H1 (cell line): ENCODE measurements around the gene PTPN12. TPM values are rescaled to one million over a fixed set of nuclear protein-coding genes. Genes with fewer than 3 reads are reported as not detected.

Experiments
- CTCF ChIA-PET: fragments of 300-600 bp; sonication (Branson Sonifier 250); formaldehyde crosslinking; loops from one replicate; lab custom pipeline; 2021; ENCODE audit not compliant: partially characterized antibody; lab: Charles Lee
- POLR2A ChIA-PET: fragments of 300-600 bp; sonication (Branson Sonifier 250); formaldehyde crosslinking; loops from one replicate; lab custom pipeline; 2021; ENCODE audit warnings: inconsistent platforms; ENCODE audit not compliant: partially characterized antibody; lab: Charles Lee
- DNase-seq, 2 experiments: peaks; one replicate each; pipeline versions ENCODE4 v3.0.0 to v3.0.0-alpha.2; 2010 to 2022; ENCODE audit warnings: low spot score in 2 of 2, low read depth in 1 of 2, mixed read lengths in 1 of 2
- FAIRE-seq: peaks from 2 replicates; lab custom pipeline; 2011; peaks lifted over from hg19 to GRCh38; lab: Jason Lieb, UNC
- H2AFZ ChIP-seq: 2 replicates; pipeline ENCODE4 v1.8.1; 2012; ENCODE audit warnings: low read length, inconsistent platforms
- H2AK5ac ChIP-seq: 2 replicates; pipeline ENCODE4 v1.6.1; 2013; ENCODE audit warnings: low read depth, low read length
- H2BK120ac ChIP-seq: replicated peaks from 2 replicates; pipeline ENCODE3; 2013; ENCODE audit warnings: low read depth, low read length, inconsistent platforms
- H2BK12ac ChIP-seq: 2 replicates; pipeline ENCODE4 v1.6.1; 2013; ENCODE audit warnings: low read depth, low read length
- H2BK15ac ChIP-seq: 2 replicates; pipeline ENCODE4 v1.6.1; 2013; ENCODE audit warnings: low read length
- H2BK20ac ChIP-seq: 2 replicates; pipeline ENCODE4 v1.6.1; 2013; ENCODE audit warnings: low read length
- H2BK5ac ChIP-seq: 2 replicates; pipeline ENCODE4 v1.6.1; 2013; ENCODE audit warnings: low read depth, low read length
- H3K14ac ChIP-seq: 2 replicates; pipeline ENCODE4 v1.6.1; 2013; ENCODE audit warnings: inconsistent platforms; ENCODE audit not compliant: insufficient read length
- H3K18ac ChIP-seq: 2 replicates; pipeline ENCODE4 v1.6.1; 2013; ENCODE audit warnings: low read length; ENCODE audit errors: extremely low read depth
- H3K23ac ChIP-seq: 2 replicates; pipeline ENCODE4 v1.6.1; 2013; ENCODE audit warnings: inconsistent platforms; ENCODE audit not compliant: insufficient read length
- H3K23me2 ChIP-seq: 2 replicates; pipeline ENCODE4 v1.6.1; 2013; ENCODE audit warnings: low read depth, low read length
- H3K27ac ChIP-seq: 2 replicates; pipeline ENCODE4 v1.6.1; 2011; ENCODE audit warnings: low read depth, low read length, inconsistent platforms
- H3K27me3 ChIP-seq, 4 experiments: replicated peaks in 1 of 4; 1 replicate in 1 of 4; 2 replicates in 3 of 4; pipeline versions ENCODE4 v1.6.1 to v1.8.1; 2011 to 2013; ENCODE audit warnings: low read length in 3 of 4, mild to moderate bottlenecking in 3 of 4, inconsistent platforms in 2 of 4, mixed read lengths in 2 of 4, moderate library complexity in 1 of 4; ENCODE audit not compliant: control insufficient read depth in 3 of 4, insufficient read depth in 3 of 4; ENCODE audit errors: extremely low read depth in 1 of 4
- H3K36me3 ChIP-seq, 4 experiments: 2 replicates each; pipeline versions ENCODE4 v1.6.1 to v1.8.1; 2011 to 2013; ENCODE audit warnings: mild to moderate bottlenecking in 4 of 4, low read length in 3 of 4, moderate library complexity in 2 of 4, control low read depth in 1 of 4, inconsistent platforms in 1 of 4; ENCODE audit not compliant: insufficient read depth in 4 of 4, control insufficient read depth in 2 of 4
- H3K4ac ChIP-seq: replicated peaks from 2 replicates; pipeline ENCODE3; 2013; ENCODE audit warnings: low read length, low read depth, mixed read lengths, inconsistent platforms; ENCODE audit not compliant: insufficient read length
- H3K4me1 ChIP-seq, 4 experiments: replicated peaks in 1 of 4; 1 replicate in 1 of 4; 2 replicates in 3 of 4; pipeline versions ENCODE4 v1.6.1 to v1.8.1; 2011 to 2013; ENCODE audit warnings: low read length in 3 of 4, inconsistent platforms in 2 of 4, mixed read lengths in 1 of 4; ENCODE audit not compliant: insufficient read depth in 4 of 4, control insufficient read depth in 3 of 4
- H3K4me2 ChIP-seq, 2 experiments: 2 replicates each; pipeline versions ENCODE4 v1.6.1 to v1.8.1; 2011 to 2013; ENCODE audit warnings: low read depth in 2 of 2, low read length in 2 of 2, control low read depth in 1 of 2, inconsistent platforms in 1 of 2, mild to moderate bottlenecking in 1 of 2; ENCODE audit not compliant: insufficient read depth in 1 of 2
- H3K4me3 ChIP-seq, 4 experiments: fragments of 200-600, 300-600 bp in 1 of 4; sonication (generic), shearing (Covaris generic), sonication (Bioruptor Twin) in 1 of 4; 2 replicates each; pipeline versions ENCODE4 v1.5.1 to v1.8.1; 2011 to 2016; ENCODE audit warnings: low read length in 4 of 4, low read depth in 3 of 4, control low read depth in 2 of 4, inconsistent platforms in 2 of 4, mild to moderate bottlenecking in 2 of 4, mixed read lengths in 1 of 4, moderate library complexity in 1 of 4; ENCODE audit not compliant: insufficient read depth in 2 of 4; ENCODE audit errors: extremely low read depth in 1 of 4
- H3K56ac ChIP-seq: replicated peaks from 2 replicates; pipeline ENCODE3; 2013; ENCODE audit warnings: low read depth, mild to moderate bottlenecking, mixed read lengths, low read length, inconsistent platforms; ENCODE audit not compliant: insufficient read length
- H3K79me1 ChIP-seq: 2 replicates; pipeline ENCODE4 v1.6.1; 2013; ENCODE audit warnings: low read depth, low read length, control low read depth
- H3K79me2 ChIP-seq, 2 experiments: 2 replicates each; pipeline versions ENCODE4 v1.6.1 to v1.8.1; 2012 to 2013; ENCODE audit warnings: low read length in 2 of 2, mild to moderate bottlenecking in 2 of 2, inconsistent platforms in 1 of 2; ENCODE audit not compliant: insufficient read depth in 2 of 2, control insufficient read depth in 1 of 2
- H3K9ac ChIP-seq, 4 experiments: replicated peaks in 1 of 4; 1 replicate in 1 of 4; 2 replicates in 3 of 4; pipeline versions ENCODE4 v1.6.1 to v1.8.1; 2011 to 2013; ENCODE audit warnings: low read depth in 3 of 4, low read length in 3 of 4, control low read depth in 2 of 4, mild to moderate bottlenecking in 2 of 4, moderate library complexity in 2 of 4, inconsistent platforms in 1 of 4; ENCODE audit errors: extremely low read depth in 1 of 4
- H3K9me3 ChIP-seq, 2 experiments: 2 replicates each; pipeline versions ENCODE4 v1.6.1 to v1.8.1; 2012 to 2013; ENCODE audit warnings: mild to moderate bottlenecking in 2 of 2, moderate library complexity in 2 of 2, control low read depth in 1 of 2, inconsistent platforms in 1 of 2, low read depth in 1 of 2, low read length in 1 of 2, mixed read lengths in 1 of 2; ENCODE audit not compliant: insufficient read depth in 2 of 2
- H4K20me1 ChIP-seq, 2 experiments: replicated peaks in 1 of 2; 2 replicates each; pipeline versions ENCODE3 to v1.8.1; 2011 to 2013; ENCODE audit warnings: inconsistent platforms in 2 of 2, low read length in 2 of 2, mild to moderate bottlenecking in 1 of 2; ENCODE audit not compliant: insufficient read depth in 2 of 2, control insufficient read depth in 1 of 2
- H4K5ac ChIP-seq: 2 replicates; pipeline ENCODE4 v1.6.1; 2013; ENCODE audit warnings: low read length, low read depth, mixed read lengths, inconsistent platforms; ENCODE audit not compliant: insufficient read length
- H4K8ac ChIP-seq: 2 replicates; pipeline ENCODE4 v1.8.0; 2013; ENCODE audit warnings: mild to moderate bottlenecking, moderate library complexity, low read length, inconsistent platforms; ENCODE audit not compliant: insufficient read depth; ENCODE audit errors: extremely low read depth
- H4K91ac ChIP-seq: replicated peaks from 2 replicates; pipeline ENCODE3; 2013; ENCODE audit warnings: low read length, mixed read lengths, inconsistent platforms; ENCODE audit not compliant: insufficient read length
- EGR1 ChIP-seq: IDR thresholded peaks from 2 replicates; pipeline ENCODE4 v1.6.1; 2011; ENCODE audit warnings: low read depth, low read length, borderline replicate concordance
- FOSL1 ChIP-seq: IDR thresholded peaks from 2 replicates; pipeline ENCODE4 v1.6.1; 2011; ENCODE audit warnings: mild to moderate bottlenecking, low read depth, low read length, moderate library complexity; ENCODE audit not compliant: insufficient read depth
- GABPA ChIP-seq: IDR thresholded peaks from 2 replicates; pipeline ENCODE4 v1.6.1; 2011; ENCODE audit warnings: mild to moderate bottlenecking, low read length, moderate library complexity, borderline replicate concordance; ENCODE audit not compliant: insufficient read depth
- SUZ12 ChIP-seq: fragments of 200-600 bp; sonication (generic); IDR thresholded peaks from 2 replicates; pipeline ENCODE4 v1.6.1; 2012; ENCODE audit warnings: mild to moderate bottlenecking, inconsistent platforms, low read length, moderate library complexity, mixed read lengths
- WGBS, 2 experiments: shearing (Covaris generic) in 1 of 2; methylation state at CpG; one replicate each; pipeline versions ENCODE4 v1.1.6 to v1.1.7; 2013 to 2015; ENCODE audit warnings: low lambda C conversion rate in 2 of 2, mixed read lengths in 2 of 2, inconsistent platforms in 1 of 2, low coverage in 1 of 2, missing lambda C conversion rate in 1 of 2; ENCODE audit not compliant: insufficient replicate concordance in 2 of 2, insufficient coverage in 1 of 2, insufficient read length in 1 of 2; ENCODE audit errors: extremely low coverage in 1 of 2, missing lambda C conversion rate in 1 of 2; 5-methylcytosine and 5-hydroxymethylcytosine counted together
- polyA plus RNA-seq, 7 experiments: library from polyadenylated mRNA; depleted of rRNA in 3 of 7; stranded (reverse) in 5 of 7; unstranded in 2 of 7; fragments of >200 nt in 5 of 7; fragments of 200-250 nt in 2 of 7; gene quantifications; 1 replicate in 5 of 7; 2 replicates in 1 of 7; 4 replicates in 1 of 7; pipeline versions ENCODE4 v1.2.1 to v1.2.3, GENCODE V29; 2011 to 2013; ENCODE audit warnings: missing spikeins in 2 of 7, mixed read lengths in 2 of 7
- total RNA-seq: library from RNA; stranded (reverse); fragmentation: NEBNext Ultra II Directional; extraction: Animal tissue kit (Norgen Biotek cat#: 25700); gene quantifications from 2 replicates; pipeline ENCODE4 v1.2.1, GENCODE V29; 2021

The PTPN12 gene
- total and polyA plus RNA-seq, 2 of the 8 experiments (the other 6 are each of a cell fraction or from before 2014, with no cell fraction given), result 39.7 to 132 TPM

DNA sequence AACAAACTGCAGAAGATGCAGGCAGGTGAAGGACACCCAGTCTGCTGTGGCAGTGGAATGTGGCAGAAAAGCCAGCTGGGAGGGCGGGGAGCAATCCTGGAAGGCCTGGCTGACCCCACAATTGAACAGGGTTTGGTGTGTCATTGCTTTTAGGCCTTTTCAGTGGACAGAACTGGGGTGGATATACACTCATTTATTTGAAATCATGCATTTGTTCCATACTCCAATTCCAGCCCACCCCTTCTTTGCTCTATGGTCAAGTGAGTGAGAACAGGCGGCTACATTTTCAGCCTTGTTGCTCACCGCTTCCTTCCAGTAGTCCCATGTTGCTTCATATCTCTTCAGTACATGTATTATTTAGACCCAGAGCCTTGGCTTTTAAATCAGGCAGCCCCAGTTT, 39.8 kb downstream of the PTPN12 start:
- no peak overlapping the region for H3K56ac ChIP-seq
- no peak overlapping the region for H2BK20ac ChIP-seq
- H3K4me2 ChIP-seq, result no peak overlapping the region
- H4K20me1 ChIP-seq, result peaks cover 0 to 9% of the 10 kb centered on the region in 2 experiments
- H4K8ac ChIP-seq, result no peak overlapping the region
- no peaks in the 10 kb centered on the region; the same call in 1 of the 2 replicates for H3K23me2 ChIP-seq
- H3K79me1 ChIP-seq, result no peaks in the 10 kb centered on the region
- no peak overlapping the region for H3K14ac ChIP-seq
- no peak overlapping the region for H2BK12ac ChIP-seq
- H3K79me2 ChIP-seq, result peaks cover 0 to 43% of the 10 kb centered on the region in 2 experiments; a peak in 2 of 4 replicates
- H4K5ac ChIP-seq, result no peak overlapping the region
- FAIRE-seq, result no peak
- no peak for DNase-seq
- peaks cover 7 to 40% (median 17%) of the 10 kb centered on the region in 4 experiments; a peak in 7 of 8 replicates for H3K36me3 ChIP-seq
- TF ChIP-seq FOSL1 (no peak), GABPA (no peak), EGR1 (no peak), SUZ12 (no peak)
- H2BK5ac ChIP-seq, result no peak overlapping the region
- H2BK120ac ChIP-seq, result no peak overlapping the region
- H3K18ac ChIP-seq, result no peak overlapping the region
- ChIA-PET POLR2A (no interaction called here), CTCF (interaction anchor here (0.5 to 1.0 kb wide), 4 partner anchors 8 to 53 kb away, joined by 3 read pairs; no protein-coding TSS in a partner anchor)
- H3K4me3 ChIP-seq, result no peak overlapping the region
- no peak overlapping the region for H3K4ac ChIP-seq
- no peaks in the 10 kb centered on the region for H3K27me3 ChIP-seq
- no peak overlapping the region for H3K9ac ChIP-seq
- no peak overlapping the region for H2AFZ ChIP-seq
- H3K4me1 ChIP-seq, result no peaks in the 10 kb centered on the region
- no peak overlapping the region for H3K27ac ChIP-seq
- H4K91ac ChIP-seq, result no peak overlapping the region
- WGBS, 2 experiments, result 87% methylated on average over 3 of the region's 3 CpGs; no CpG with 5 or more reads in 1 of the 2 experiments
- no peak overlapping the region for H2BK15ac ChIP-seq
- no peaks in the 10 kb centered on the region for H3K9me3 ChIP-seq
- no peak overlapping the region for H3K23ac ChIP-seq
- no peak overlapping the region for H2AK5ac ChIP-seq
